OCI-LY3 (cell line): ENCODE results near the gene CORO2B.

Source experiments
- H2AFZ ChIP-seq: fragments of 200-600, 300-600 bp; shearing (Covaris generic); 2 replicates; pipeline ENCODE4 v1.6.0; 2014; ENCODE audit warnings: antibody characterized with exemption, low read depth, low read length
- H3K27ac ChIP-seq: fragments of 200-600, 300-600 bp; sonication (generic); 2 replicates; pipeline ENCODE4 v1.5.1; 2014; ENCODE audit warnings: mild to moderate bottlenecking, low read length, moderate library complexity, mixed read lengths
- H3K27me3 ChIP-seq: fragments of 200-600, 300-600 bp; sonication (generic); 2 replicates; pipeline ENCODE4 v1.6.1; 2014; ENCODE audit warnings: low read depth, low read length, mixed read lengths
- H3K36me3 ChIP-seq: fragments of 200-600, 300-600 bp; sonication (generic); replicated peaks from 2 replicates; pipeline ENCODE3; 2014; ENCODE audit warnings: low read depth, low read length, mixed read lengths
- H3K4me1 ChIP-seq: fragments of 300-600, 200-600 bp; sonication (generic); 2 replicates; pipeline ENCODE4 v1.6.1; 2014; ENCODE audit warnings: low read length, mixed read lengths
- H3K4me2 ChIP-seq: fragments of 200-600, 300-600 bp; sonication (generic); 2 replicates; pipeline ENCODE4 v1.6.1; 2014; ENCODE audit warnings: low read length, mixed read lengths
- H3K4me3 ChIP-seq: fragments of 300-600, 200-600 bp; sonication (generic); 2 replicates; pipeline ENCODE4 v1.5.1; 2014; ENCODE audit warnings: antibody characterized with exemption, mild to moderate bottlenecking, low read length, moderate library complexity
- H3K79me2 ChIP-seq: fragments of 300-600, 200-600 bp; shearing (Covaris generic); 2 replicates; pipeline ENCODE4 v1.6.1; 2014; ENCODE audit warnings: mild to moderate bottlenecking, low read length, mixed read lengths
- H3K9ac ChIP-seq: fragments of 300-600, 200-600 bp; shearing (Covaris generic); 2 replicates; pipeline ENCODE4 v1.6.0; 2014; ENCODE audit warnings: mild to moderate bottlenecking, low read length, moderate library complexity
- H3K9me3 ChIP-seq: fragments of 200-600, 300-600 bp; shearing (Covaris generic); 2 replicates; pipeline ENCODE4 v1.6.1; 2014; ENCODE audit warnings: low read length, mixed read lengths; ENCODE audit not compliant: insufficient read depth
- H4K20me1 ChIP-seq: fragments of 200-600, 300-600 bp; sonication (generic); 2 replicates; pipeline ENCODE4 v1.6.1; 2016; ENCODE audit warnings: low read length, mixed read lengths; ENCODE audit not compliant: insufficient read depth
- CTCF ChIP-seq: fragments of 200-600, 300-600 bp; sonication (generic); IDR thresholded peaks from 2 replicates; pipeline ENCODE4 v1.5.1; 2014; ENCODE audit warnings: antibody characterized with exemption, low read length, low read depth
- EZH2phosphoT487 ChIP-seq: fragments of 200-600 bp; shearing (Covaris generic); IDR thresholded peaks from 2 replicates; pipeline ENCODE4 v1.6.1; 2018; ENCODE audit warnings: antibody characterized with exemption, mixed run types, low read depth

Gene CORO2B

GRCh38 chr15:68584756-68585573 lies 6.2 kb downstream of the CORO2B start:
- Histone ChIP-seq H3K9ac (no peak overlapping the region), H3K4me1 (no peaks in the 10 kb centered on the region), H3K27me3 (no peaks in the 10 kb centered on the region), H3K79me2 (no peaks in the 10 kb centered on the region), H3K9me3 (no peaks in the 10 kb centered on the region), H3K4me2 (no peak overlapping the region), H3K36me3 (no peaks in the 10 kb centered on the region), H3K4me3 (no peak overlapping the region), H3K27ac (no peak overlapping the region), H2AFZ (no peak overlapping the region), H4K20me1 (no peaks in the 10 kb centered on the region)
- TF ChIP-seq EZH2phosphoT487 (no peak), CTCF (no peak)

- no peak overlapping the region for H3K4me3 ChIP-seq
- TF ChIP-seq EZH2phosphoT487 (no peak), CTCF (no peak)
- no peaks in the 10 kb centered on the region for H3K9me3 ChIP-seq
- H3K27ac ChIP-seq, result no peak overlapping the region
- H4K20me1 ChIP-seq, result no peaks in the 10 kb centered on the region
- no peaks in the 10 kb centered on the region for H3K4me1 ChIP-seq
- H2AFZ ChIP-seq, result no peak overlapping the region
- no peak overlapping the region for H3K9ac ChIP-seq
- no peak overlapping the region for H3K4me2 ChIP-seq
- no peaks in the 10 kb centered on the region for H3K79me2 ChIP-seq
- H3K36me3 ChIP-seq, result no peaks in the 10 kb centered on the region
- no peaks in the 10 kb centered on the region for H3K27me3 ChIP-seq
Observed at GRCh38 chr15:68585574-68586273, 6.9 kb downstream of the CORO2B start.

GRCh38 chr15:68586274-68586961 lies 7.6 kb downstream of the CORO2B start:
- no peaks in the 10 kb centered on the region for H3K36me3 ChIP-seq
- no peaks in the 10 kb centered on the region for H3K4me1 ChIP-seq
- H3K27ac ChIP-seq, result no peak overlapping the region
- H3K9me3 ChIP-seq, result no peaks in the 10 kb centered on the region
- H2AFZ ChIP-seq, result no peak overlapping the region
- H3K9ac ChIP-seq, result no peak overlapping the region
- H3K4me2 ChIP-seq, result no peak overlapping the region
- H4K20me1 ChIP-seq, result no peaks in the 10 kb centered on the region
- H3K27me3 ChIP-seq, result no peaks in the 10 kb centered on the region
- H3K79me2 ChIP-seq, result no peaks in the 10 kb centered on the region
- no peak for TF ChIP-seq EZH2phosphoT487
- H3K4me3 ChIP-seq, result no peak overlapping the region

- no peak for TF ChIP-seq CTCF
Observed at GRCh38 chr15:68587769-68588385, 9.1 kb downstream of the CORO2B start.

More at GRCh38 chr15:68587769-68588385, 9.1 kb downstream of the CORO2B start:
- Histone ChIP-seq H3K4me3 (no peak overlapping the region), H3K36me3 (no peaks in the 10 kb centered on the region), H3K9me3 (no peaks in the 10 kb centered on the region), H2AFZ (no peak overlapping the region), H4K20me1 (no peaks in the 10 kb centered on the region), H3K4me2 (no peak overlapping the region), H3K27me3 (peaks cover 12% of the 10 kb centered on the region; the same call in 1 of the 2 replicates), H3K9ac (no peak overlapping the region), H3K79me2 (no peaks in the 10 kb centered on the region), H3K27ac (no peak overlapping the region), H3K4me1 (no peaks in the 10 kb centered on the region)
